Pancreas (tissue), 10 donors: ENCODE results near the gene ACOT8. TPM values are rescaled to one million over a fixed set of nuclear protein-coding genes. Genes with fewer than 3 reads are reported as not detected.
A peak's percentile ranks its signal among the peaks of the same experiment; 100 is the strongest.

Experiments used
- ATAC-seq, 4 donors: fragments of 200-7000 bp; cut with Tn5 transposase; one replicate each; pipeline versions ENCODE4 v1.8.0 to v1.9.1; 2020; ENCODE audit warnings: mild to moderate bottlenecking in 4 of 4, moderate library complexity in 4 of 4
- DNase-seq, 6 donors: peaks; one replicate each; pipeline ENCODE4 v3.0.0-alpha.2; 2020
- FAIRE-seq: peaks from 2 replicates; lab custom pipeline; 2012; peaks lifted over from hg19 to GRCh38; lab: Jason Lieb, UNC
- H3K27ac ChIP-seq, 4 donors: fragments of 200-600 bp; sonication (generic); 1 replicate in 3 of 4; 2 replicates in 1 of 4; pipeline versions ENCODE4 v1.5.0 to v1.8.0; 2020
- H3K27me3 ChIP-seq, 4 donors: fragments of 200-600 bp; one replicate each; pipeline ENCODE4 v1.8.0; 2021
- H3K36me3 ChIP-seq, 3 donors: fragments of 200-600 bp; sonication (generic) in 1 of 3; one replicate each; pipeline versions ENCODE4 v1.5.0 to v1.8.0; 2020 to 2021
- H3K4me1 ChIP-seq, 3 donors: fragments of 200-600 bp; one replicate each; pipeline ENCODE4 v1.8.0; 2021
- H3K4me3 ChIP-seq, 4 donors: fragments of 200-600 bp; sonication (generic) in 2 of 4; one replicate each; pipeline versions ENCODE4 v1.5.0 to v1.8.0; 2020 to 2021
- H3K9me3 ChIP-seq, 4 donors: fragments of 200-600 bp; one replicate each; pipeline ENCODE4 v1.8.0; 2021
- WGBS, 2 donors: extraction: QIAGEN DNeasy Blood & Tissue Kit; methylation state at CpG; one replicate each; pipeline ENCODE4 v1.1.7; 2013; 5-methylcytosine and 5-hydroxymethylcytosine counted together
- intact Hi-C, 3 donors: fragments of 100-400 bp; cut with DNase I; formaldehyde crosslinking; loops; one replicate each; pipeline versions ENCODE4 v1.11.1 to v1.14.2; 2022
- polyA plus RNA-seq, 2 donors: library from polyadenylated mRNA; stranded (reverse); fragments of 200-250 nt; gene quantifications; one replicate each; pipeline ENCODE4 v1.2.3, GENCODE V29; 2013
- total RNA-seq, 6 donors: library from RNA; stranded (reverse); fragmentation: NEBNext Ultra II Directional in 4 of 6; extraction: Animal tissue kit (Norgen Biotek cat#: 25700) in 4 of 6; gene quantifications; one replicate each; pipeline versions ENCODE4 v1.2.1 to v1.2.4, GENCODE V29; 2021 to 2023
- TF ChIP-seq, protein P1 (sequence below), 4 donors: fragments of 200-600 bp; sonication (generic) in 3 of 4; IDR thresholded peaks; one replicate each; pipeline versions ENCODE4 v1.5.0 to v1.8.0; 2021; ENCODE audit warnings: antibody characterized with exemption in 4 of 4
- donor health status: healthy with polysubstance abuse.
- donor health status: DM: no; HTN: no; CAD: no; lungs with moderate emphysema.
- donor health status: DM: no; HTN: no; CAD: no.
- donor health status: control.
- donor health status: control.
- donor health status: Bipolar disorder and iron deficiency.
- donor health status: DM: yes; HTN: yes; CAD: no.
- donor health status: DM: no; HTN: no; CAD: no.
- donor health status: DM: no; HTN: no; CAD: no.
- donor health status: DM: yes; HTN: yes; CAD: no.

ACOT8 gene
- total and polyA plus RNA-seq, 8 donors = 7.0 to 21.2 (median 10.2) TPM

DNA sequence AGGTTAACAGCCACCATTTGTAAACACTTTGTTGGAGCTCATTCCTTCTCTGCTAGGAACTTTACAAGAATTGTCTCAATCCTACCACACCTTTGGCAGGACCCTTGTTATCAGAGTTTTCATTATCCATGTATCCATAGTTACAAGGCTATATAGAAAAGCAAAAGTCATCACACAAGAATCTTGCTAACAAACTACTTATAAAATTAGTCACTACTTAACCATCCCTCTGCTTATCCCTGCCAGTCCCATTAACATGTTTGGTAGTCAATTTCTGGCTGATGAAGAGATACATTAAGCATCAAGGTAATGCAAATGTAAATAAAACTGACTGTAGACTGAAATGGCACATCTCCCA is 10.6 kb upstream of the ACOT8 start:
- DNase-seq = no peak
- no peaks in the 10 kb centered on the region for H3K36me3 ChIP-seq
- FAIRE-seq = no peak
- TF ChIP-seq, protein P1, sequence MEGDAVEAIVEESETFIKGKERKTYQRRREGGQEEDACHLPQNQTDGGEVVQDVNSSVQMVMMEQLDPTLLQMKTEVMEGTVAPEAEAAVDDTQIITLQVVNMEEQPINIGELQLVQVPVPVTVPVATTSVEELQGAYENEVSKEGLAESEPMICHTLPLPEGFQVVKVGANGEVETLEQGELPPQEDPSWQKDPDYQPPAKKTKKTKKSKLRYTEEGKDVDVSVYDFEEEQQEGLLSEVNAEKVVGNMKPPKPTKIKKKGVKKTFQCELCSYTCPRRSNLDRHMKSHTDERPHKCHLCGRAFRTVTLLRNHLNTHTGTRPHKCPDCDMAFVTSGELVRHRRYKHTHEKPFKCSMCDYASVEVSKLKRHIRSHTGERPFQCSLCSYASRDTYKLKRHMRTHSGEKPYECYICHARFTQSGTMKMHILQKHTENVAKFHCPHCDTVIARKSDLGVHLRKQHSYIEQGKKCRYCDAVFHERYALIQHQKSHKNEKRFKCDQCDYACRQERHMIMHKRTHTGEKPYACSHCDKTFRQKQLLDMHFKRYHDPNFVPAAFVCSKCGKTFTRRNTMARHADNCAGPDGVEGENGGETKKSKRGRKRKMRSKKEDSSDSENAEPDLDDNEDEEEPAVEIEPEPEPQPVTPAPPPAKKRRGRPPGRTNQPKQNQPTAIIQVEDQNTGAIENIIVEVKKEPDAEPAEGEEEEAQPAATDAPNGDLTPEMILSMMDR (IDR thresholded peaks at IDR 0.05) = no peak
- H3K9me3 ChIP-seq = no peaks in the 10 kb centered on the region
- no peaks in the 10 kb centered on the region for H3K27me3 ChIP-seq
- no peaks in the 10 kb centered on the region for H3K4me1 ChIP-seq
- ATAC-seq = no peak
- no peak overlapping the region for H3K27ac ChIP-seq
- H3K4me3 ChIP-seq = no peak overlapping the region
- intact Hi-C loops = no loop called here

DNA sequence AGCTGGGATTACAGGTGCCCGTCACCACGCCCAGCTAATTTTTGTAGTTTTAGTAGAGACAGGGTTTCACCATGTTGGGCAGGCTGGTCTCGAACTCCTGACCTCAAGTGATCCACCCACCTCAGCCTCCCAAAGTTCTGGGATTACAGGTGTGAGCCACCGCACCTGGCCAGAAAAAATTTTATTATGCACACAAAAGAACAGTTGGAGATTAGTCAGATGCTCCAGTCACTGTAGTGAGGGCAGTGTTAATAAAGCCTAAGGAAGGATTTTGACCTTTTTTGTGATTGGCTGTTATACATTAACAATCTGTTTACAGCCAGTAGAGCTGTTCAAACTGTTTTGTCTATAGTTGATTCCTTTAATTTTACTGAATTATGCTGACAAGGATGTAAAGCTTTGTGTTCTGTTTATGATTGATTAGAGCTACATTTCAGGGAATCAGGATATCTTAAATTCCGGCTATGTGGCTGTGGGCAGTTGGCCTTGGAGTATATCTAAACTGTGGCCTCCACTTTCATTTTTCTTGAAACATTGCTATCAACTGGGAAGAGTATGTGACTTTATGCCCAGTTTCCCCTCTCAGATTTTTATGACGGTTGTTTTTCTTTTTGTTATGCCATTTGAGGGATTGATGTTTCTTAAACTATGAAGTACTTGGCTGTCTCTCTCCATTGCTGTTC is 10.1 kb upstream of the ACOT8 start:
- Histone ChIP-seq H3K4me1 (no peaks in the 10 kb centered on the region), H3K36me3 (no peaks in the 10 kb centered on the region), H3K27ac (no peak overlapping the region), H3K27me3 (no peaks in the 10 kb centered on the region), H3K4me3 (no peak overlapping the region), H3K9me3 (no peaks in the 10 kb centered on the region)
- no peak for FAIRE-seq
- WGBS, 2 donors = 63% methylated on average over 6 of the region's 6 CpGs
- ATAC-seq = peak in 1 of 4 donors; percentile 48
- TF ChIP-seq, protein P1 (IDR thresholded peaks at IDR 0.05) = no peak
- intact Hi-C loops = no loop called here
- no peak for DNase-seq

DNA sequence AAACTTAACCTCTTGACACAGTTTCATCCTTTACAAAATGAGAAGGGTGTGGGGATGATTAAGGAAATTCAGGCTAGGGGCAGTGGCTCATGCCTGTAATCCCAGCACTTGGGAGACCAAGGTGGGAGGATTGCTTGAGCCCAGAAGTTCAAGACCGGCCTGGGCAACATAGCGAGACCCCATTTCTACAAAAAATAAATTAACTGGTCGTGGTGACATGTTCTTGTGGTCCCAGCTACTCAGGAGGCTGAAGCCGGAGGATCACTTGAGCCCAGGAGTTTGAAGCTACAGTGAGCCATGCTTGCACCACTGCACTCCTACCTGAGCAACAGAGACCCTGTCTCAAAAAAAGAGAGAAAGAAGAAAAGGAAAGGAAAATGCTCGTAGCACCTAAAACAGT is 9.3 kb upstream of the ACOT8 start:
- H3K27ac ChIP-seq = no peak overlapping the region
- no peak for DNase-seq
- H3K36me3 ChIP-seq = no peaks in the 10 kb centered on the region
- intact Hi-C loops = no loop called here
- FAIRE-seq = no peak
- no peaks in the 10 kb centered on the region for H3K4me1 ChIP-seq
- no peaks in the 10 kb centered on the region for H3K9me3 ChIP-seq
- no peaks in the 10 kb centered on the region for H3K27me3 ChIP-seq
- no peak overlapping the region for H3K4me3 ChIP-seq
- ATAC-seq = no peak
- TF ChIP-seq, protein P1 (IDR thresholded peaks at IDR 0.05) = no peak
- 95% methylated on average over 5 of the region's 5 CpGs for WGBS, 2 donors

- intact Hi-C loops = no loop called here
- ATAC-seq (no peak), DNase-seq (no peak), FAIRE-seq (no peak)
- Histone ChIP-seq H3K4me1 (no peaks in the 10 kb centered on the region), H3K4me3 (no peak overlapping the region), H3K9me3 (no peaks in the 10 kb centered on the region), H3K27me3 (no peaks in the 10 kb centered on the region), H3K27ac (no peak overlapping the region), H3K36me3 (no peaks in the 10 kb centered on the region)
- 84 to 90% methylated on average over 7 of the region's 7 CpGs for WGBS, 2 donors
- TF ChIP-seq, protein P1 (IDR thresholded peaks at IDR 0.05) = no peak
Measured at GRCh38 chr20:45863543-45864470, 6.6 kb upstream of the ACOT8 start.
